Measurements from ENCODE around the gene SULF2.

The SULF2 gene

DNA sequence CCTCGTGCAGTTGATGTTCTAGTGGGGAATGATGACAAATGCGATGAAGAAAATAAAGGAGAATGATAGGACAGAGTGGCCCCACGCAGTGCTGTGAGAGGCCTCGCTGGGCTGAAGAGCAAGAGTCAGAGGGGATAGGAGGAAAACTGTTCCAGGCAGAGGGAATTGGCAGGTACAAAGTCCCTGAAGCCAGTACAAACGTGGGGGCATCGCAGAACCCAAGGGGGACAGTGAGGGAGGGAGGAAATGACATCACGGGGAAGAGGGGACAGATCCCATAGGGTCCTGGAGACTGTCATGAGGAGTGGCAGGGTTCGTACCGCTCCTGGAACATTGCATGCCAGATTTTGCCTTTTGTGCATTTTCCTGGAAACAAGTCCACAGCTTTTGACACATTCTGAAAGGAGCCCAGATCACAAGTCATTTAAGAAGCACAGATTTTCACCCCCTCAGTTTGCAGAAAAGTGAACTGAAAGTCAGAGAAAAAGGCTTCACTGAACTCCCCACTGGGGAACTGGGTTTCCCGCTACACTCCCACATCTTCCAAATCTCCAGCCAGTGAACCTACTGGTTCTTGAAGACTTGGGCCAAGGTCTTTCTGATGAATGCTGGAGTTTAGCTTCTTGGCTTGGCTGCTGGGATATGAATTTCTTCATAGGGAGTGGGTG is 77.0 kb downstream of the SULF2 start:
- no peak overlapping the region for H3K4me3 ChIP-seq (ENCODE audit: low read depth, low read length)
- H3K4me1 ChIP-seq (ENCODE audit: control insufficient read depth, insufficient read depth, low read length, unreplicated experiment) = peaks cover 9% of the 10 kb centered on the region
- H3K79me2 ChIP-seq (ENCODE audit: control insufficient read depth, insufficient read depth, low read length, unreplicated experiment) = no peaks in the 10 kb centered on the region
- peaks cover 9% of the 10 kb centered on the region; the same call in 1 of the 2 replicates for H3K27me3 ChIP-seq (ENCODE audit: insufficient read depth, low read length)
- no peaks in the 10 kb centered on the region for H3K36me3 ChIP-seq (ENCODE audit: insufficient read depth, low read length)
- H2AFZ ChIP-seq (ENCODE audit: low read length, unreplicated experiment) = no peak overlapping the region
- H3K27ac ChIP-seq (ENCODE audit: low read depth, low read length) = no peak overlapping the region

DNA sequence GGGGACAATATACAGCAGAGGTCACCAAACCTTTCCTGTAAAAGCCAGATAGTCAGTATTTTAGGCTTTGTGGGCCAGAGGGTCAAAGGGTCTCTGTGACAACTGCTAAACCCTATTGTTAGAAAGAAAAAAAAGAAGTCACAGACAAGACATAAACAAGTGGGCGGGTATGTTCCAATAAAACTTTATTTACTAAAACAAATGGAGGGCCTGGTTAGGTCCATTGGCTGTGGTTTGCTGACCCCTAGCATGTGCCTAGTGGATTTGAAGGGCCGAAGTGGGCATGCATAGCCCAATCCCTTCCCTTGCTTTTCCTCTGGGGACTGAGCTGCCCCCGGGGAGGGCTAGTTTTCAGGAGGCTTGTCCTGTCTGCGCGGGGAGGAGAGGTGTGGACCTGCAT is 78.9 kb downstream of the SULF2 start:
- Histone ChIP-seq H3K27me3 (ENCODE audit: insufficient read depth, low read length) (peaks cover 9% of the 10 kb centered on the region; the same call in 1 of the 2 replicates), H3K79me2 (ENCODE audit: control insufficient read depth, insufficient read depth, low read length, unreplicated experiment) (no peaks in the 10 kb centered on the region), H2AFZ (ENCODE audit: low read length, unreplicated experiment) (no peak overlapping the region), H3K4me1 (ENCODE audit: control insufficient read depth, insufficient read depth, low read length, unreplicated experiment) (peaks cover 9% of the 10 kb centered on the region), H3K36me3 (ENCODE audit: insufficient read depth, low read length) (no peaks in the 10 kb centered on the region), H3K27ac (ENCODE audit: low read depth, low read length) (no peak overlapping the region), H3K4me3 (ENCODE audit: low read depth, low read length) (no peak overlapping the region)

DNA sequence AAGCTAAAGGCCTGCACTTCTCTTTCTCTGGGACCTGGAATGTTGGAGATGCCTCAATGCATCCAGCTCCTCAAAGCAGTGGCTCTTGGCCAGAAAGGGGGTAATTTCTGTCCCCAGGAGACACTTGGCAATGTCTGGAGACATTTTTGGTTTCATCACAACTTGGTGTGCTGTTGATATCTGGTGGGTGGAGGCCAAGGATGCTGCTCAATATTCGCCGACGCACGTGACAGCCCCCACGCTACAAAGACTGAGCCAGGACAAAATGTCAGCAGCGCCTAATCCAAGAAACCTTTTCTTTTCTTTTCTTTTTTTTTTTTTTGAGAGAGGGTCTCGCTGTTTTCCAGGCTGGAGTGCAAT is 79.8 kb downstream of the SULF2 start:
- Histone ChIP-seq H3K27ac (ENCODE audit: low read depth, low read length) (no peak overlapping the region), H3K4me3 (ENCODE audit: low read depth, low read length) (0 out of 2 replicates have a peak overlapping the region, but pooled peaks have one; percentile 29), H2AFZ (ENCODE audit: low read length, unreplicated experiment) (no peak overlapping the region), H3K36me3 (ENCODE audit: insufficient read depth, low read length) (no peaks in the 10 kb centered on the region), H3K4me1 (ENCODE audit: control insufficient read depth, insufficient read depth, low read length, unreplicated experiment) (peaks cover 9% of the 10 kb centered on the region), H3K79me2 (ENCODE audit: control insufficient read depth, insufficient read depth, low read length, unreplicated experiment) (no peaks in the 10 kb centered on the region), H3K27me3 (ENCODE audit: insufficient read depth, low read length) (peaks cover 9% of the 10 kb centered on the region; the same call in 1 of the 2 replicates)

DNA sequence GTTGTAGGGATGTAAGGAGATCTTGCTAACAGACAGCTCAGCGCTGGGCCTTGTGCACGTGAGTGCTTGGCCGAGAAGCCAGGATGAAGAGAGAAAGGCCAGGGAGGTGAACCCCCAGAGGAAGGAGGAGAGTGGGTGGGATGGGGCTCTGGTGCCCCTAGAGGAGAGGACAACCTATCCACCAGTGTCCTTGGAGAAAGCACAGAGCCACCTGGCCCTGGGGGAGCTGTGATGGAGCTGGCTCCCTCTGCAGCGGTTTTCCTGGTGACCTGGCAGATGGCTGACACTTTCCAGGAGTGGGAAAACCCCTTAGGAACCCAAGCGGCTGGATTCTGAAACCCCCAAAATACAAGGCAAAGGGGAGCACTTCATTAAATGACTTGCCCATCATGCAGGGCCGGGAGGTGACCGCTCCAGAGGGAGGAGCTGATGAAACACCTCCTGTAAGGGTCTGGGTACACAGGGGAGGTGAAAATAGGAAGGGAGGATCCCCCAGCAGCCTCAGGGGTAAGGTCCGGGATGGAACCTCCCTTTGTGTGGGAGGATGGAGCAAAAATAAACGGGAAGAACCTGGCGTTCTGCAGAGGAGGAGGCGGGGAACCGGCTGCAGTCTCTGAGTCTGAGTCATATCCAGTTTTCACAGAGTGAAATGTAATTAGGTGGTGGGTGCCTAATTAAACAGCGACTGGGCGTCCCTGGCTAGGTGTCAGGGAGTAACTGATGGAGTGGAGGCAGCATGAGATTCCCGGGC is 80.4 kb downstream of the SULF2 start:
- Histone ChIP-seq H2AFZ (ENCODE audit: low read length, unreplicated experiment) (no peak overlapping the region), H3K27ac (ENCODE audit: low read depth, low read length) (no peak overlapping the region), H3K4me3 (ENCODE audit: low read depth, low read length) (0 out of 2 replicates have a peak overlapping the region, but pooled peaks have one; percentile 29), H3K4me1 (ENCODE audit: control insufficient read depth, insufficient read depth, low read length, unreplicated experiment) (peaks cover 9% of the 10 kb centered on the region), H3K27me3 (ENCODE audit: insufficient read depth, low read length) (peaks cover 9% of the 10 kb centered on the region; the same call in 1 of the 2 replicates), H3K79me2 (ENCODE audit: control insufficient read depth, insufficient read depth, low read length, unreplicated experiment) (no peaks in the 10 kb centered on the region), H3K36me3 (ENCODE audit: insufficient read depth, low read length) (no peaks in the 10 kb centered on the region)

GRCh38 chr20:47703748-47704147 is 81.5 kb downstream of the SULF2 start:
- Histone ChIP-seq H3K27me3 (ENCODE audit: insufficient read depth, low read length) (peaks cover 9% of the 10 kb centered on the region; the same call in 1 of the 2 replicates), H3K79me2 (ENCODE audit: control insufficient read depth, insufficient read depth, low read length, unreplicated experiment) (no peaks in the 10 kb centered on the region), H3K4me3 (ENCODE audit: low read depth, low read length) (no peak overlapping the region), H3K36me3 (ENCODE audit: insufficient read depth, low read length) (no peaks in the 10 kb centered on the region), H3K27ac (ENCODE audit: low read depth, low read length) (no peak overlapping the region), H3K4me1 (ENCODE audit: control insufficient read depth, insufficient read depth, low read length, unreplicated experiment) (peaks cover 9% of the 10 kb centered on the region), H2AFZ (ENCODE audit: low read length, unreplicated experiment) (no peak overlapping the region)

DNA sequence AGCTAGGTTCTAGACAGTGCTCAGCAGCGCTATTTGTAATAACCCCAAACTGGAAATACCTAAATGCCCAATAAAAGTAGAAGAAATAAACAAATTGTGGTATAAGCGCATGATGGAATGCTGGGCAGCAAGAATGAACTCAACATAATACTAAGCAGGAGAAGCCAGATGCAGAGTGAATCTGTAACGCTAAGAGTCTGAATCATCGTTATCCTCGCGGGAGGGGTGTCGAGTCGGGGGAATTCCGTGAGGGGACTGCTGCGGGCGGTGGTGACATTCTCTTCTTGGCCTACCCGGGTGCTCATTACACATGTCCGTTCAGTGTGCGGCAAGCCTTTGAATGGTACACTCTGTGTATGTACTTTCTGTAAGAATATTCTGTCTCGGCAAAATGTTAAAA is 83.7 kb downstream of the SULF2 start:
- Histone ChIP-seq H3K79me2 (ENCODE audit: control insufficient read depth, insufficient read depth, low read length, unreplicated experiment) (no peaks in the 10 kb centered on the region), H3K4me3 (ENCODE audit: low read depth, low read length) (no peak overlapping the region), H3K36me3 (ENCODE audit: insufficient read depth, low read length) (no peaks in the 10 kb centered on the region), H3K27me3 (ENCODE audit: insufficient read depth, low read length) (no peaks in the 10 kb centered on the region), H2AFZ (ENCODE audit: low read length, unreplicated experiment) (no peak overlapping the region), H3K4me1 (ENCODE audit: control insufficient read depth, insufficient read depth, low read length, unreplicated experiment) (peaks cover 9% of the 10 kb centered on the region), H3K27ac (ENCODE audit: low read depth, low read length) (no peak overlapping the region)

DNA sequence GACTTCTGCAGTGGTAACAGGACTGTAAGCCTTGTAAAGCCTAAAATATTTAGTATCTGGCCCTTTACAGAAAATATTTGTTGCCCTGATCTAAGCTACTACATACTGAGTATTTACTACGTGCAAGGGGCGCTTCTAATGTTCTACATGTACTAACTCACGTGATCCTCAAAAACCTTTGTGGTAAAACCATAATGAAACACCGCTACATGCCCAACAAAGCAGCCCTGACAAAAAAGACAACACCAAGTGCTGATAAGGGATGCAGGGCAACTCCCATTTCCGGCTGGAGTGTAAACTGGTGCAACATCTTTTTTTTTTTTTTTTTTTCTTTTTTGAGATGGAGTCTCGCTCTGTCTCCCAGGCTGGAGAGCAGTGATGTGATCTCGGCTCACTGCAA is 85.0 kb downstream of the SULF2 start:
- no peaks in the 10 kb centered on the region for H3K79me2 ChIP-seq (ENCODE audit: control insufficient read depth, insufficient read depth, low read length, unreplicated experiment)
- H3K4me3 ChIP-seq (ENCODE audit: low read depth, low read length) = no peak overlapping the region
- no peak overlapping the region for H3K27ac ChIP-seq (ENCODE audit: low read depth, low read length)
- no peaks in the 10 kb centered on the region for H3K36me3 ChIP-seq (ENCODE audit: insufficient read depth, low read length)
- no peak overlapping the region for H2AFZ ChIP-seq (ENCODE audit: low read length, unreplicated experiment)
- peaks cover 5% of the 10 kb centered on the region for H3K4me1 ChIP-seq (ENCODE audit: control insufficient read depth, insufficient read depth, low read length, unreplicated experiment)
- H3K27me3 ChIP-seq (ENCODE audit: insufficient read depth, low read length) = no peaks in the 10 kb centered on the region

GRCh38 chr20:47699818-47700217 is 85.5 kb downstream of the SULF2 start:
- Histone ChIP-seq H3K4me1 (ENCODE audit: control insufficient read depth, insufficient read depth, low read length, unreplicated experiment) (peaks cover under 1% of the 10 kb centered on the region), H2AFZ (ENCODE audit: low read length, unreplicated experiment) (no peak overlapping the region), H3K27ac (ENCODE audit: low read depth, low read length) (no peak overlapping the region), H3K79me2 (ENCODE audit: control insufficient read depth, insufficient read depth, low read length, unreplicated experiment) (no peaks in the 10 kb centered on the region), H3K4me3 (ENCODE audit: low read depth, low read length) (no peak overlapping the region), H3K27me3 (ENCODE audit: insufficient read depth, low read length) (no peaks in the 10 kb centered on the region), H3K36me3 (ENCODE audit: insufficient read depth, low read length) (no peaks in the 10 kb centered on the region)

GRCh38 chr20:47698142-47698541 is 87.1 kb downstream of the SULF2 start:
- Histone ChIP-seq H3K4me3 (ENCODE audit: low read depth, low read length) (no peak overlapping the region), H3K79me2 (ENCODE audit: control insufficient read depth, insufficient read depth, low read length, unreplicated experiment) (no peaks in the 10 kb centered on the region), H3K27me3 (ENCODE audit: insufficient read depth, low read length) (no peaks in the 10 kb centered on the region), H3K27ac (ENCODE audit: low read depth, low read length) (no peak overlapping the region), H3K36me3 (ENCODE audit: insufficient read depth, low read length) (no peaks in the 10 kb centered on the region), H3K4me1 (ENCODE audit: control insufficient read depth, insufficient read depth, low read length, unreplicated experiment) (no peaks in the 10 kb centered on the region), H2AFZ (ENCODE audit: low read length, unreplicated experiment) (no peak overlapping the region)

- no peak overlapping the region for H3K4me3 ChIP-seq (ENCODE audit: low read depth, low read length)
- H3K27ac ChIP-seq (ENCODE audit: low read depth, low read length) = no peak overlapping the region
- H3K27me3 ChIP-seq (ENCODE audit: insufficient read depth, low read length) = no peaks in the 10 kb centered on the region
- no peaks in the 10 kb centered on the region for H3K36me3 ChIP-seq (ENCODE audit: insufficient read depth, low read length)
- no peaks in the 10 kb centered on the region for H3K79me2 ChIP-seq (ENCODE audit: control insufficient read depth, insufficient read depth, low read length, unreplicated experiment)
- H3K4me1 ChIP-seq (ENCODE audit: control insufficient read depth, insufficient read depth, low read length, unreplicated experiment) = no peaks in the 10 kb centered on the region
- no peak overlapping the region for H2AFZ ChIP-seq (ENCODE audit: low read length, unreplicated experiment)
These were observed 88.4 kb downstream of the SULF2 start for GRCh38 chr20:47696856-47697255.

Measured in ACC112 (cell line).